Measurements from ENCODE around the gene SETBP1. TPM values are rescaled to one million over a fixed set of nuclear protein-coding genes. Genes with fewer than 3 reads are reported as not detected.
A peak's percentile ranks its signal among the peaks of the same experiment; 100 is the strongest.

SETBP1 gene
- total and polyA plus RNA-seq, 8 donors: 1.4 to 66.5 (median 20.1) TPM

DNA sequence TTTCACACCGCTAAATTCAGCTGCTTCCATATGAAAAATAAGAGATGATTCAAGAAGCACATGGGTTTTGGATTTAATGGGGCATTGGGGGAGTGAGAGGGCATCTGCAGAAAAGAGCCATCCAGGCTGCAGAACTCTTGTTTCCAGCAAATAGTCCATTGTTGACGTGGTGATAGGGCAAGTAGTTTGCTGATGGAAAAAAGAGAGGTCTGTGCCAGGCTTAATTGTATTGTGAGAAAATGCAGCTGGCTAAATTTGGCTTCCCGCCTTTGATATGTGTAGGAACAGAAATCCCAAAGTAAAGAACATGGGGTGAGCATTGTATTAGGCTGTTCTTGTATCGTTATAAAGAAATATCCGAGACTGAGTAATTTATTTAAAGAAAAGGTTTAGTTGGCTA is 199.5 kb downstream of the SETBP1 start:
- no peak overlapping the region for H3K4me3 ChIP-seq
- H3K36me3 ChIP-seq: no peaks in the 10 kb centered on the region
- H3K4me1 ChIP-seq: peaks cover 0 to 23% (median 3%) of the 10 kb centered on the region in 4 donors
- no peak overlapping the region for H3K27ac ChIP-seq
- 64 to 78% (median 67%) methylated on average over 5 of the region's 5 CpGs for WGBS, 5 donors
- intact Hi-C loops (cut with DNase I; ENCODE audit: low total_unique reads): no loop called here
- no peaks in the 10 kb centered on the region for H3K9me3 ChIP-seq
- peak in 1 of 2 donors; percentile 59 for DNase-seq
- no peaks in the 10 kb centered on the region for H3K27me3 ChIP-seq
- TF ChIP-seq EP300 (IDR thresholded peaks at IDR 0.05) (no peak), POLR2AphosphoS5 (IDR thresholded peaks at IDR 0.05) (no peak), POLR2A (IDR thresholded peaks at IDR 0.05) (no peak)
- TF ChIP-seq, protein P1, sequence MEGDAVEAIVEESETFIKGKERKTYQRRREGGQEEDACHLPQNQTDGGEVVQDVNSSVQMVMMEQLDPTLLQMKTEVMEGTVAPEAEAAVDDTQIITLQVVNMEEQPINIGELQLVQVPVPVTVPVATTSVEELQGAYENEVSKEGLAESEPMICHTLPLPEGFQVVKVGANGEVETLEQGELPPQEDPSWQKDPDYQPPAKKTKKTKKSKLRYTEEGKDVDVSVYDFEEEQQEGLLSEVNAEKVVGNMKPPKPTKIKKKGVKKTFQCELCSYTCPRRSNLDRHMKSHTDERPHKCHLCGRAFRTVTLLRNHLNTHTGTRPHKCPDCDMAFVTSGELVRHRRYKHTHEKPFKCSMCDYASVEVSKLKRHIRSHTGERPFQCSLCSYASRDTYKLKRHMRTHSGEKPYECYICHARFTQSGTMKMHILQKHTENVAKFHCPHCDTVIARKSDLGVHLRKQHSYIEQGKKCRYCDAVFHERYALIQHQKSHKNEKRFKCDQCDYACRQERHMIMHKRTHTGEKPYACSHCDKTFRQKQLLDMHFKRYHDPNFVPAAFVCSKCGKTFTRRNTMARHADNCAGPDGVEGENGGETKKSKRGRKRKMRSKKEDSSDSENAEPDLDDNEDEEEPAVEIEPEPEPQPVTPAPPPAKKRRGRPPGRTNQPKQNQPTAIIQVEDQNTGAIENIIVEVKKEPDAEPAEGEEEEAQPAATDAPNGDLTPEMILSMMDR (IDR thresholded peaks at IDR 0.05): no peak

DNA sequence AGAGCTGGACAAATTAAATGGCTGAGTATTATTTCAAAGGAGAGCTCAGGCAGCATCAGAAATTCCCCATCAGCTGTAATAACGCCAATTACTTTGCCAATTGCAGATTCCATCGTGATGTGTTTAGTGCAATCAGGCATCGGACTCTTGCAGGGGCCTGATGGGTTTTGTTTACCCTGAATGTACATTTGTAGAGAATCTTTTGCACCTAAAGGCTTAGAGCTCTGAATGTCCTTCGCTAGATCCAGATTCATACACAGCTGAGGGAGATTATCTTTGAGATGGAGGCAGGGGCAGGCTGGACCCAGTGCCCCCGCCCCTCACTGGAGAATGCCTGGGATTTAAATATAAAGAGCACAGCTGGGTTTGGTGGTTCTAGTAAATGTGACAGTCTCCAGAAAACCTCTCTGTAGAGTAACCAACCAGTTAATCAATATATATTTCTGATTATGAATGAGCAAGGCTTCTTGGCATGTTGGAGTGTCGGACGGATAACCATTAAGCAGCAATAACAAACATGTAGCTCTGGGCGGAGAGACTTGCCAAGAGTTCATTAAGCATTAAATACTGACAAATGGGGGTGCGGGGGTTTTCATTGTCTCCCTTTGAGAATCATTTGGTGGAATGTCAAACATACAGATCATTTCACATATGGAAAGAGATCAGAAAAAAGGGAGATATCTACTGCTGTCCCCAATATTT is 200.9 kb downstream of the SETBP1 start:
- TF ChIP-seq, protein P1 (IDR thresholded peaks at IDR 0.05): no peak
- no peak for TF ChIP-seq POLR2AphosphoS5 (IDR thresholded peaks at IDR 0.05)
- TF ChIP-seq POLR2A (IDR thresholded peaks at IDR 0.05): no peak
- TF ChIP-seq EP300 (IDR thresholded peaks at IDR 0.05): no peak
- no peak overlapping the region for H3K4me3 ChIP-seq
- no peaks in the 10 kb centered on the region for H3K9me3 ChIP-seq
- DNase-seq: peak in 1 of 2 donors; percentile 44
- H3K36me3 ChIP-seq: no peaks in the 10 kb centered on the region
- 70 to 79% (median 77%) methylated on average over 9 of the region's 9 CpGs for WGBS, 5 donors
- intact Hi-C loops (cut with DNase I; ENCODE audit: low total_unique reads): no loop called here
- H3K27me3 ChIP-seq: no peaks in the 10 kb centered on the region
- peaks cover 0 to 23% (median 6%) of the 10 kb centered on the region in 4 donors for H3K4me1 ChIP-seq
- H3K27ac ChIP-seq: no peak overlapping the region

DNA sequence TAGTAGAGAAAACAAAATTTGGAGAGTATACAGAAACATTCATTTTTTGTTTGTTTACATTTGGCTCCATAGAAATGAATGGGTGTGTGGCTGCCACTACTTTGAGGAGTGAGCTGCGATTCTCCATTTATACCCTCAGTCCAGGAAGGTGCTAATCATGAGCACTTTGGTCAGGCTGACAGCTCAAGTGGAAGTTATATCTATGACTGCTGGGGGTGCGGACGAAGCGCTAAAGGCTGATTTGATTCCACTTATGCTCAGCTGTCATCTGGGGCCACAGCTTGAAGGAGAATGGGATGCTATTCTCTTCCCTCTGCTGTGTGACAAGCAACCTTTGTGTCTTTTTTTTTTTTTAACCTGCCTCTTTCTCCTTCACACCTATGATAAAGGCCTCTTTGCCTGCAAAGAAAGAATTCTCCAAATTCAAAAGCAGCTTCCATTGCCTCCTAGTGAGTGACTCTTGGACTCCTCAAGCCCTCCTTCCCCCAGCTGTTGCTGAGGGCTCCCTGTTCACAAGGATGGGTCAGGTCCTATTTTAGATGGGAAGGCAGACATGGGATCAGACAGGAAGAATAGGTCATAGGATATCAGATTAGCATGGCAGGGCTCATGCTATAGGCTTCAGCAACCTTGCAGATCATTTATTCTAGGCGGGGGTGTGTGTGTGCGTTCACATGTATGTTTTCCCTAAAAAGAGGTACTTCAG is 201.6 kb downstream of the SETBP1 start:
- Histone ChIP-seq H3K27me3 (no peaks in the 10 kb centered on the region), H3K4me1 (peaks cover 0 to 28% (median 12%) of the 10 kb centered on the region in 4 donors), H3K36me3 (no peaks in the 10 kb centered on the region), H3K27ac (no peak overlapping the region), H3K9me3 (no peaks in the 10 kb centered on the region), H3K4me3 (no peak overlapping the region)
- 80 to 98% (median 90%) methylated on average over 6 of the region's 6 CpGs for WGBS, 5 donors
- DNase-seq: no peak
- intact Hi-C loops (cut with DNase I; ENCODE audit: low total_unique reads): no loop called here
- TF ChIP-seq, protein P1 (IDR thresholded peaks at IDR 0.05): no peak
- TF ChIP-seq POLR2A (IDR thresholded peaks at IDR 0.05): no peak
- no peak for TF ChIP-seq EP300 (IDR thresholded peaks at IDR 0.05)

DNA sequence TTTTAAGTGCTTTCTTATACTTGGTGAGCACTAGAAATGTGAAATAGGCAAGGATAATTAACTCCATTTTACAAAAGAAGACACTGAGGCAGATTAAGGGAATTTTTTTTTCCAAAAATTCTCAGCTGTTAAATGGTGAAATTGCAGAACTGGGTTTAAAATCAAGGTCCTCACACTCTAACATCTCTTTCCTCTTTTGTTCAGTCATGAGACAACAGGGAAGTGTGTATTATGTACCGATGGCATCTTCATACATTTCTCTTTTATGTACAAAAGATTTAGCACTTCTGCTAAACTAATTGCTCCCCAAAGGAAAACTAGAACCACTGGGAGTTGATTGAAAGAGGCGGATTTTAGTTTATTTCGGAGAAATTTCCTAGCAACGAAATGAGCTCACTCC is 203.0 kb downstream of the SETBP1 start:
- H3K27ac ChIP-seq: no peak overlapping the region
- DNase-seq: no peak
- no peaks in the 10 kb centered on the region for H3K27me3 ChIP-seq
- intact Hi-C loops (cut with DNase I; ENCODE audit: low total_unique reads): no loop called here
- TF ChIP-seq POLR2AphosphoS5 (IDR thresholded peaks at IDR 0.05) (no peak), POLR2A (IDR thresholded peaks at IDR 0.05) (no peak), EP300 (IDR thresholded peaks at IDR 0.05) (no peak)
- TF ChIP-seq, protein P1 (IDR thresholded peaks at IDR 0.05): no peak
- no peaks in the 10 kb centered on the region for H3K36me3 ChIP-seq
- H3K4me3 ChIP-seq: no peak overlapping the region
- no peaks in the 10 kb centered on the region for H3K9me3 ChIP-seq
- WGBS, 5 donors: 95 to 97% (median 95%) methylated on average over 4 of the region's 4 CpGs
- peaks cover 0 to 42% (median 20%) of the 10 kb centered on the region in 4 donors for H3K4me1 ChIP-seq

All from stomach (tissue), 9 donors.